ENCODE data around the gene VPS37C.

- no peak for TF ChIP-seq CTCF (IDR thresholded peaks at IDR 0.05)
- no peak for TF ChIP-seq POLR2AphosphoS5 (IDR thresholded peaks at IDR 0.05; ENCODE audit: low read depth, low read length)
Measured at GRCh38 chr11:61153593-61154095, 7.6 kb downstream of the VPS37C start.
